Right lobe of liver (tissue), 4 donors: ENCODE results near the gene CRYGD.

ENCODE experiments used
- CTCF ChIP-seq, 4 donors: fragments of 200-600 bp in 3 of 4; fragments of 450-650 bp in 1 of 4; IDR thresholded peaks; one replicate each; pipeline versions ENCODE4 v1.5.1 to v1.8.0; 2016 to 2022; ENCODE audit warnings: antibody characterized with exemption in 4 of 4, mild to moderate bottlenecking in 2 of 4
- POLR2A ChIP-seq: fragments of 450-650 bp; IDR thresholded peaks from one replicate; pipeline ENCODE4 v1.6.1; 2017; ENCODE audit warnings: antibody characterized with exemption, mild to moderate bottlenecking
- donor health status: DM: no; HTN: no; CAD: no.
- donor health status: DM: no; HTN: no; CAD: no.
- donor health status: DM: no; HTN: yes; CAD: no.

GRCh38 chr2:208077276-208077675, 47.0 kb downstream of the CRYGD start:
- TF ChIP-seq CTCF (IDR thresholded peaks at IDR 0.05) (no peak), POLR2A (no peak)
